Islet precursor cell (in vitro differentiated cells): ENCODE data around the gene KRT86.
"Not testable (repeated sequence)": the region's sequence is repeated elsewhere in the genome, so short reads cannot be mapped to it uniquely, and the experiment has no call there.

Experiments used
- DNase-seq: peaks from one replicate; pipeline ENCODE4 v3.0.0-alpha.2; 2018

KRT86 gene

GRCh38 chr12:52252175-52252615 lies 22.2 kb upstream of the KRT86 start:
- not testable (repeated sequence) for DNase-seq

GRCh38 chr12:52252728-52253343 lies 21.6 kb upstream of the KRT86 start:
- DNase-seq: no peak

- DNase-seq: no peak
These were observed 20.9 kb upstream of the KRT86 start for GRCh38 chr12:52253391-52254179.

GRCh38 chr12:52254180-52254964 lies 20.1 kb upstream of the KRT86 start:
- DNase-seq: no peak

GRCh38 chr12:52254965-52255751 lies 19.3 kb upstream of the KRT86 start:
- no peak for DNase-seq

GRCh38 chr12:52255926-52256583 lies 18.4 kb upstream of the KRT86 start:
- DNase-seq: no peak

- DNase-seq: no peak
These were observed 17.9 kb upstream of the KRT86 start for GRCh38 chr12:52256584-52256935.

- DNase-seq: no peak
These were observed 17.3 kb upstream of the KRT86 start for GRCh38 chr12:52257074-52257551.

GRCh38 chr12:52257922-52258321 lies 16.5 kb upstream of the KRT86 start:
- not testable (repeated sequence) for DNase-seq

GRCh38 chr12:52258335-52258901 lies 16.0 kb upstream of the KRT86 start:
- DNase-seq: peak; percentile 82

- DNase-seq: no peak
These were observed 14.7 kb upstream of the KRT86 start for GRCh38 chr12:52259657-52260243.

- no peak for DNase-seq
These were observed 13.9 kb upstream of the KRT86 start for GRCh38 chr12:52260361-52261207.

GRCh38 chr12:52261208-52261484 lies 13.3 kb upstream of the KRT86 start:
- no peak for DNase-seq

GRCh38 chr12:52262286-52262685 lies 12.2 kb upstream of the KRT86 start:
- DNase-seq: no peak

- DNase-seq: no peak
These were observed 10.5 kb upstream of the KRT86 start for GRCh38 chr12:52263761-52264434.

GRCh38 chr12:52264435-52264825 lies 10.0 kb upstream of the KRT86 start:
- no peak for DNase-seq

- DNase-seq: no peak
These were observed 7.9 kb upstream of the KRT86 start for GRCh38 chr12:52266514-52266913.

GRCh38 chr12:52267266-52267665 lies 7.2 kb upstream of the KRT86 start:
- DNase-seq: peak; percentile 35

- DNase-seq: no peak
These were observed 6.7 kb upstream of the KRT86 start for GRCh38 chr12:52267699-52268098.

- DNase-seq: peak; percentile 35
These were observed 6.2 kb upstream of the KRT86 start for GRCh38 chr12:52268212-52268611.
